Measurements from ENCODE around the gene AKR7A2. TPM values are rescaled to one million over a fixed set of nuclear protein-coding genes. Genes with fewer than 3 reads are reported as not detected.
"Not testable (repeated sequence)": the region's sequence is repeated elsewhere in the genome, so short reads cannot be mapped to it uniquely, and the experiment has no call there.

Gene AKR7A2
- total and polyA plus RNA-seq, 12 donors, result 6.8 to 48.5 (median 43.0) TPM

GRCh38 chr1:19294638-19295037 lies 17.3 kb downstream of the AKR7A2 start:
- no peak overlapping the region for H3K4me3 ChIP-seq
- H3K36me3 ChIP-seq, result no peaks in the 10 kb centered on the region
- no peak overlapping the region for H3K27ac ChIP-seq
- H3K9me3 ChIP-seq, result peaks cover 0 to 32% (median 8%) of the 10 kb centered on the region in 11 donors
- DNase-seq (no peak), ATAC-seq (no peak)
- intact Hi-C loops (cut with DNase I), result no loop called here
- no peaks in the 10 kb centered on the region for H3K27me3 ChIP-seq
- H3K4me1 ChIP-seq, result peaks cover 0 to 3% (median under 1%) of the 10 kb centered on the region in 9 donors
- WGBS, 2 donors, result 68 to 98% methylated on average over 2 of the region's 2 CpGs
- TF ChIP-seq CTCF (IDR thresholded peaks at IDR 0.05), result no peak

GRCh38 chr1:19289244-19289643 lies 22.7 kb downstream of the AKR7A2 start:
- 8 to 34% methylated on average over 2 of the region's 2 CpGs for WGBS, 2 donors
- H3K4me1 ChIP-seq, result peaks cover 0 to 18% (median 9%) of the 10 kb centered on the region in 9 donors
- peak overlapping the region in 9 of 10 donors; percentile 27 to 55 (median 46) for H3K4me3 ChIP-seq
- no peaks in the 10 kb centered on the region for H3K36me3 ChIP-seq
- DNase-seq (no peak), ATAC-seq (peak in 5 of 8 donors; percentile 39 to 72 (median 60))
- H3K27me3 ChIP-seq, result peaks cover 0 to 6% (median 0%) of the 10 kb centered on the region in 7 donors
- intact Hi-C loops (cut with DNase I), result no loop called here
- TF ChIP-seq CTCF (IDR thresholded peaks at IDR 0.05), result no peak
- no peak overlapping the region for H3K27ac ChIP-seq
- H3K9me3 ChIP-seq, result peaks cover 0 to 10% (median 2%) of the 10 kb centered on the region in 11 donors

GRCh38 chr1:19288324-19289241 lies 23.4 kb downstream of the AKR7A2 start, which contains the start of gene AKR7A3:
Gene AKR7A3, minus strand, starts transcription at chr1:19288770. Its CDS starts 61 bp downstream, at chr1:19288709.
- peak; percentile 79 to 87 (median 82) for ATAC-seq

GRCh38 chr1:19287436-19288185 lies 24.3 kb downstream of the AKR7A2 start:
- Histone ChIP-seq H3K4me3 (no peak overlapping the region), H3K4me1 (peaks cover 0 to 18% (median 9%) of the 10 kb centered on the region in 9 donors), H3K9me3 (peaks cover 0 to 2% (median 0%) of the 10 kb centered on the region in 11 donors), H3K36me3 (no peaks in the 10 kb centered on the region), H3K27me3 (peaks cover 0 to 6% (median 0%) of the 10 kb centered on the region in 7 donors), H3K27ac (no peak overlapping the region)
- intact Hi-C loops (cut with DNase I), result no loop called here
- DNase-seq, result no peak
- no peak for TF ChIP-seq CTCF (IDR thresholded peaks at IDR 0.05)
- peak in 2 of 8 donors; percentile 5 to 53 for ATAC-seq
- 88 to 89% methylated on average over 13 of the region's 13 CpGs for WGBS, 2 donors

More at GRCh38 chr1:19288324-19289241, 23.4 kb downstream of the AKR7A2 start, which contains the start of gene AKR7A3:
- H3K27ac ChIP-seq; H3K36me3 ChIP-seq; H3K9me3 ChIP-seq; intact Hi-C loops (cut with DNase I); H3K27me3 ChIP-seq: not testable (repeated sequence)
- 12% methylated on average over 69 of the region's 82 CpGs for WGBS, 2 donors
- DNase-seq, result peak; percentile 22 to 61
- Histone ChIP-seq H3K4me1 (peaks cover 0 to 18% (median 9%) of the 10 kb centered on the region in 9 donors), H3K4me3 (peak within 1 kb of the TSS in 9 of 10 donors; percentile 27 to 55 (median 46))

- H3K9me3 ChIP-seq; H3K27ac ChIP-seq; H3K36me3 ChIP-seq; ATAC-seq; H3K27me3 ChIP-seq; H3K4me3 ChIP-seq; intact Hi-C loops (cut with DNase I); DNase-seq: not testable (repeated sequence)
- H3K4me1 ChIP-seq, result peaks cover 0 to 18% (median 9%) of the 10 kb centered on the region in 9 donors
- 89 to 95% methylated on average over 3 of the region's 3 CpGs for WGBS, 2 donors
Measured at GRCh38 chr1:19285807-19286206, 26.1 kb downstream of the AKR7A2 start.

- H3K27ac ChIP-seq; H3K36me3 ChIP-seq; H3K27me3 ChIP-seq; DNase-seq; H3K4me3 ChIP-seq; ATAC-seq; H3K9me3 ChIP-seq; intact Hi-C loops (cut with DNase I): not testable (repeated sequence)
- WGBS, 2 donors, result 96 to 100% methylated on average over 3 of the region's 3 CpGs
- peaks cover 0 to 18% (median 9%) of the 10 kb centered on the region in 9 donors for H3K4me1 ChIP-seq
Measured at GRCh38 chr1:19285366-19285765, 26.6 kb downstream of the AKR7A2 start.

All from heart right ventricle (tissue), 16 donors.